Measurements from ENCODE around the gene C11orf68. TPM values are rescaled to one million over a fixed set of nuclear protein-coding genes. Genes with fewer than 3 reads are reported as not detected.
"Not testable (repeated sequence)": the region's sequence is repeated elsewhere in the genome, so short reads cannot be mapped to it uniquely, and the experiment has no call there.

C11orf68 gene
- total RNA-seq, 1 experiment from 2014 or later: 69.1 TPM

GRCh38 chr11:65915101-65915820, 3.6 kb downstream of the C11orf68 start:
- peak; percentile 74 for DNase-seq (ENCODE audit: low read depth)

- DNase-seq (ENCODE audit: low read depth): peak; percentile 94
Measured at GRCh38 chr11:65912845-65913244, 6.0 kb downstream of the C11orf68 start.

- DNase-seq (ENCODE audit: low read depth): peak; percentile 97
Measured at GRCh38 chr11:65911682-65912568, 6.9 kb downstream of the C11orf68 start.

- no peak for DNase-seq (ENCODE audit: low read depth)
Measured at GRCh38 chr11:65907878-65908277, 11.0 kb downstream of the C11orf68 start.

- no peak for DNase-seq (ENCODE audit: low read depth)
Measured at GRCh38 chr11:65906602-65907001, 12.3 kb downstream of the C11orf68 start.

- no peak for DNase-seq (ENCODE audit: low read depth)
Measured at GRCh38 chr11:65903715-65904114, 15.1 kb downstream of the C11orf68 start.

- DNase-seq (ENCODE audit: low read depth): peak; percentile 96
Measured at GRCh38 chr11:65903068-65903481, 15.8 kb downstream of the C11orf68 start.

- no peak for DNase-seq (ENCODE audit: low read depth)
Measured at GRCh38 chr11:65900899-65901180, 18.0 kb downstream of the C11orf68 start.

- peak; percentile 97 for DNase-seq (ENCODE audit: low read depth)
Measured at GRCh38 chr11:65900125-65900898, 18.6 kb downstream of the C11orf68 start, which contains the start of gene FOSL1. Gene FOSL1 (minus strand): TSS chr11:65900388. CDS start chr11:65900339, 49 bp downstream.

GRCh38 chr11:65899356-65900124, 19.3 kb downstream of the C11orf68 start:
- DNase-seq (ENCODE audit: low read depth): peak; percentile 87

GRCh38 chr11:65898656-65899355, 20.1 kb downstream of the C11orf68 start:
- no peak for DNase-seq (ENCODE audit: low read depth)

GRCh38 chr11:65897020-65897471, 21.8 kb downstream of the C11orf68 start:
- no peak for DNase-seq (ENCODE audit: low read depth)

- no peak for DNase-seq (ENCODE audit: low read depth)
Measured at GRCh38 chr11:65896034-65896999, 22.5 kb downstream of the C11orf68 start.

GRCh38 chr11:65895482-65895981, 23.3 kb downstream of the C11orf68 start:
- DNase-seq (ENCODE audit: low read depth): no peak

- no peak for DNase-seq (ENCODE audit: low read depth)
Measured at GRCh38 chr11:65894034-65894591, 24.7 kb downstream of the C11orf68 start.

- no peak for DNase-seq (ENCODE audit: low read depth)
Measured at GRCh38 chr11:65892661-65893317, 26.1 kb downstream of the C11orf68 start.

- not testable (repeated sequence) for DNase-seq (ENCODE audit: low read depth)
Measured at GRCh38 chr11:65892137-65892540, 26.7 kb downstream of the C11orf68 start.
